VCaP (cell line): ENCODE results near the gene LDLRAD4.

Experiments used
- H3K27ac ChIP-seq: fragments of 450-650 bp; 2 replicates; pipeline ENCODE4 v1.5.1; 2017
- TF ChIP-seq, protein P1 (sequence below): fragments of 450-650 bp; conservative IDR thresholded peaks from 2 replicates; pipeline ENCODE4 v1.5.1; 2017; ENCODE audit warnings: mild to moderate bottlenecking, moderate library complexity

The LDLRAD4 gene

DNA sequence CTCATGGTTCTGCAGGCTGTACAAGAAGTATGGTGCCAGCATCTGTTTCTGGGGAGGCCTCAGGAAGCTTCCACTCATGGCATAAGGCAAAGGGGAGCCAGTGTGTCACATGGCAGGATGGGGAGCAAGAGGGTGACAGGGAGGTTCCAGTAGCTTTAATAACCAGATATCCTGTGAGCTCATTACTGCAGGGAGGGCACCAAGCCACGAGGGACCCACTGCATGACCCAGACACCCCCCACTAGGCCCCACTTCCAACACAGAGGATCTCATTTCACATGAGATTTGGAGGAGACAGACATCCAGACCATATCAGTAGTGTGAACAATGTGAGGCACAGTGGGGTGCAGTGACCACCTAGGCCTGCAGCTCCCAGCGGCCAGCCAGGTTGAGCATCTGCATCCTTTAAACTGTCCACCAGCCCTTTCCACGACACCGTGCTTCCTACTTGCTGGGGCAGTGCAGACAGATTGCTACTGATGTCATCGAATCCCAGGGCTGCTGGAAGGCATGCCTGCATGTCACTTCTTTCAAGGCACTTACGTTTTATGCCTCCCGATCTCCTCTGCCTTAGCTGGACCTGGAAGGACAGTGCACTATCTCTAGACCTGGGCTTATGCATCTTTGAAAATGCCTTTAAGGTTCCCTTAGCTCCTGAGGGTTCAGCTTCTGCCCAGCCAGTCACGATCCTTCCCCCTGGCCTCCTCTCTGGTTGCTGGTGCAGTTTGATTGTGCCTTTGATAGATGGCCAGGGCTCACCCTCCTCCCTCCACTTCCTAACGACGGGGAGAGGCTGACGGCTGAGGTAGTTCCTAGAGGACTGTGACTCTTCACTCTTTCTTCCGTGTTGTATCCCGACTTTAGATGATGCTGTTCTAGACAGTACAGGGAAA, 333.5 kb downstream of the LDLRAD4 start:
- H3K27ac ChIP-seq: no peak overlapping the region
- TF ChIP-seq, protein P1, sequence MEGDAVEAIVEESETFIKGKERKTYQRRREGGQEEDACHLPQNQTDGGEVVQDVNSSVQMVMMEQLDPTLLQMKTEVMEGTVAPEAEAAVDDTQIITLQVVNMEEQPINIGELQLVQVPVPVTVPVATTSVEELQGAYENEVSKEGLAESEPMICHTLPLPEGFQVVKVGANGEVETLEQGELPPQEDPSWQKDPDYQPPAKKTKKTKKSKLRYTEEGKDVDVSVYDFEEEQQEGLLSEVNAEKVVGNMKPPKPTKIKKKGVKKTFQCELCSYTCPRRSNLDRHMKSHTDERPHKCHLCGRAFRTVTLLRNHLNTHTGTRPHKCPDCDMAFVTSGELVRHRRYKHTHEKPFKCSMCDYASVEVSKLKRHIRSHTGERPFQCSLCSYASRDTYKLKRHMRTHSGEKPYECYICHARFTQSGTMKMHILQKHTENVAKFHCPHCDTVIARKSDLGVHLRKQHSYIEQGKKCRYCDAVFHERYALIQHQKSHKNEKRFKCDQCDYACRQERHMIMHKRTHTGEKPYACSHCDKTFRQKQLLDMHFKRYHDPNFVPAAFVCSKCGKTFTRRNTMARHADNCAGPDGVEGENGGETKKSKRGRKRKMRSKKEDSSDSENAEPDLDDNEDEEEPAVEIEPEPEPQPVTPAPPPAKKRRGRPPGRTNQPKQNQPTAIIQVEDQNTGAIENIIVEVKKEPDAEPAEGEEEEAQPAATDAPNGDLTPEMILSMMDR: no peak

DNA sequence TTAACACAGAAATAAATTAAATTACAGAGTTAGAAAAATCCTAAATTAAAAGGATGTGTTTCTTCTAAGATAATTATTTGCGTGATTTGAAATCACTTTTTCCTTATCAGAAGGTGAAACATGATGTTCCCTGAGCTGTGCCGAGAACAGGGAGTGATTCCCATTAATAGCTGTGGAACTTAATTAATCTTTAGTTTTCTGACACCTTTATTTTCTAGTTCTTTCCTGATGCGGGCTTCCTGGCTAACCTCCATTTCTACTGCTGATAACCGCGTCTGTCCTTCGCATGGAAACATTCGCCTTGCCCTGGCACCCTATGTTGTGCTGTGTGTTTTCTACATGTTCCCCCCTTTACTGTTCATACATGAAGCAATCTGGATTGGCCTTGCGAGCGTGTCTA, 334.9 kb downstream of the LDLRAD4 start:
- TF ChIP-seq, protein P1: no peak
- H3K27ac ChIP-seq: no peak overlapping the region

DNA sequence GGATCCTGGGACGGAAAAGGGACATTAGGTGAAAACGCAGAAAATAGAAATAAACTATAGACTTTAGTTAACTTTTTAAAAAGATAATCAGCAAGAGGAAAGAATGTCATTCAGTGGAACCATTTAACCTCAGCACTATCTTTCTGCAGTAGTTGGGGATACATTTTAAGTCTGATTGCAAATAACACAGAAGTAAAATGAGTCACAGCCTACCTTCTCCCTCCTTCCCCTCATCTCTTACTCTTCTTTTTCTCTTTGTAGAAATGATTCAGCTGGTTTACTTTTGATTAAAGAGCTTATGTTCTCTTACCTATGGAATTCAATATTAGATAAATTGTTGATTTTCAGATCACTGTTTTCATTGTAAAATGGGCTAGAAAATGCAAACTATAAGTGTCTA, 336.6 kb downstream of the LDLRAD4 start:
- no peak overlapping the region for H3K27ac ChIP-seq
- TF ChIP-seq, protein P1: no peak

DNA sequence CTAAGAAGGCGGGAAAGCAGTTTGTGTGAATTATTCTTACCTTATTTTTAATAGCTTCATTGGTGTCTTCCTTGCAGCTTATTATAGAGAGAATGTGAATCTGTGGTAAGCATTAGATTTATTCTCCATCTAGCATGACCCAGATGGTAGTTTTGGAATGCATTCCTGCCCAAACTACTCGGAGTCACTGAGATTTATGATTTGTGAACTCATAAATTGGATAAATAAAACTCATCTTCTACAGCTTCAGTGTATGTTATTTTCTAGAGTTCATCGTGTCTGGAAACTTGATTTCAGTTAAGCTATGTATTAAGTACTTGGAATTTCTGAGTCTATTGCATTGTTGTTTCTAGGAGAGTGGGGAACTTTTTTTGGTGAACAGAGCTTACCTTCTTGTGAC, 337.3 kb downstream of the LDLRAD4 start:
- H3K27ac ChIP-seq: no peak overlapping the region
- TF ChIP-seq, protein P1: no peak

DNA sequence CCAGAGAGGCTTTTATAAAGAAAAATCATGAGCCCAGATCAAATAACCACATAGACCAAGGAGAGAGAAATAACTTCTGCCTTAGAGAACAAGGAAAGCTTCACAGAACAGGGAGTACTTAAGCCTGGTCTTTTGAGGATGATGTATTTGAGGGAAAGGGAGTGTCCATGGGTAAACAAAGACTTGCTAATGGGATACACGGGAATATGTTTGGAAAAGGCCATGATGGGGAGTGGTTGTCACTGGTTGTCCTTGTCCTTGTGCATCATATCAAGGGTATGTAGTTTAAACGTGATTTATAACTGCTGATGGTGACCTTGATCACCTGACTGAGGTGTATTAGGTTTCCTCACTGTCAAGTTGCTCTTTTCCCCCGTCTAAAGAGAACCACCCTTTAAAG, 337.9 kb downstream of the LDLRAD4 start:
- TF ChIP-seq, protein P1: no peak
- no peak overlapping the region for H3K27ac ChIP-seq

DNA sequence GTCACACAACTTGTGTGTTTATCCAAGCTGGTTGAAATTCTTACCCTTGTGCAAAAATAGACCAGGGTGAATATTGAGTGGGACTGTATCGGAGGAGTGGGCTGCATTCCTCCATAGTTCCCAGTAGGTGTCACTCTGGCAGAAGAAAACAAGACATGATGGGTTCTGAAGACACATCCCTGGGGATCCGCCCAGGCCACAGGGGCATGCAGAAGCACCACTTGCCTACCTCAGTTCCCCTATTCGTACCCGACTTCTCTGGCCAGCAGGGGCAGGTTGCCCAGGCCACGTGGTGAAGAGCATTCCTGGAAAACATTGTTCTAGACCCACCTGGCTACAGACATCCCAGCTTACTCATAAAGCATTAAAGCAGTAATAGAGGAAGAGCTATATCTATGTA, 339.6 kb downstream of the LDLRAD4 start:
- TF ChIP-seq, protein P1: peak; percentile 84

DNA sequence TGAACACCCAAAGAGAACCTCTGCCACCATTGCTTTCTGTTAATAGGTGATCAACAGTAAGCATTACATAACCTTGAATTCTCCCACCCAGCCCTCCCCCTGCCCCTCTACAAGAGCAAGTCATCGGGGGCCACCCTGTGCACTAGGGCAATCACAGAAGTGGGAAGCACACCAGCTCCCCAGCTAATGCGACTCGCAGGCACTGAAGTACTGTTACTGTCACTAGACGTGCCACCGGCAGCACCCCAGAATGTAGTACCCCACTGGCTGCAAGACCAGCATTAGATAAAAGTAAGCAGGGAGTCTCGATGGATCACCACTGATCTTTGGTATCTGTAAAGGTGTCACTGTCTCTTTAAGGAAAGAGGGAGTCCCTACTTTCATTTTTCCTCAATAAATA, 340.2 kb downstream of the LDLRAD4 start:
- H3K27ac ChIP-seq: peak overlapping the region; percentile 24; the same call in 1 of the 2 replicates
- TF ChIP-seq, protein P1: no peak

More for the DNA sequence above, 339.6 kb downstream of the LDLRAD4 start:
- H3K27ac ChIP-seq: peak overlapping the region; percentile 24; the same call in 1 of the 2 replicates
